DND-41 (cell line): ENCODE results near the gene ST7.

ENCODE experiments used
- ATAC-seq: fragments of 200-7000 bp; cut with Tn5 transposase; 3 replicates; pipeline ENCODE4 v1.9.1; 2021; ENCODE audit warnings: low read depth; ENCODE audit not compliant: insufficient read depth
- DNase-seq: peaks from one replicate; pipeline ENCODE4 v3.0.0-alpha.2; 2020
- H2AFZ ChIP-seq: 2 replicates; pipeline ENCODE4 v1.6.0; 2012; ENCODE audit warnings: low read depth, low read length
- H3K27ac ChIP-seq: 2 replicates; pipeline ENCODE4 v1.5.1; 2012; ENCODE audit warnings: low read length, inconsistent platforms
- H3K27me3 ChIP-seq: fragments of 200-600 bp; sonication (generic); 2 replicates; pipeline ENCODE4 v1.6.0; 2012; ENCODE audit warnings: low read length, mild to moderate bottlenecking, inconsistent platforms; ENCODE audit not compliant: insufficient read depth, poor library complexity
- H3K36me3 ChIP-seq: 2 replicates; pipeline ENCODE4 v1.5.1; 2012; ENCODE audit warnings: low read length, inconsistent platforms; ENCODE audit not compliant: insufficient read depth
- H3K4me1 ChIP-seq: 2 replicates; pipeline ENCODE4 v1.5.1; 2012; ENCODE audit warnings: mild to moderate bottlenecking, low read length; ENCODE audit not compliant: insufficient read depth
- H3K4me2 ChIP-seq: 2 replicates; pipeline ENCODE4 v1.6.0; 2012; ENCODE audit warnings: mild to moderate bottlenecking, moderate library complexity, low read length, inconsistent platforms; ENCODE audit not compliant: insufficient read depth
- H3K4me3 ChIP-seq, 2 experiments: fragments of 200-600 bp in 1 of 2; shearing (Covaris generic) in 1 of 2; 2 replicates each; pipeline ENCODE4 v1.5.1; 2012 to 2016; ENCODE audit warnings: inconsistent platforms in 2 of 2, low read length in 2 of 2, mild to moderate bottlenecking in 2 of 2, low read depth in 1 of 2, moderate library complexity in 1 of 2
- H3K79me2 ChIP-seq: 2 replicates; pipeline ENCODE4 v1.6.0; 2012; ENCODE audit warnings: low read length, inconsistent platforms; ENCODE audit not compliant: insufficient read depth
- H3K9ac ChIP-seq: 2 replicates; pipeline ENCODE4 v1.6.0; 2012; ENCODE audit warnings: low read depth, mild to moderate bottlenecking, inconsistent platforms, low read length, moderate library complexity
- H3K9me3 ChIP-seq: 2 replicates; pipeline ENCODE4 v1.5.1; 2012; ENCODE audit warnings: low read length, moderate library complexity, mild to moderate bottlenecking, inconsistent platforms; ENCODE audit not compliant: insufficient read depth, severe bottlenecking
- H4K20me1 ChIP-seq: 2 replicates; pipeline ENCODE4 v1.6.0; 2012; ENCODE audit warnings: low read length; ENCODE audit not compliant: insufficient read depth
- CTCF ChIP-seq: IDR thresholded peaks from 2 replicates; pipeline ENCODE4 v1.5.1; 2012; ENCODE audit warnings: borderline replicate concordance, low read length, moderate library complexity, mild to moderate bottlenecking; ENCODE audit not compliant: poor library complexity, severe bottlenecking; ENCODE audit errors: extremely low read depth
- EZH2 ChIP-seq: IDR thresholded peaks from 3 replicates; pipeline ENCODE4 v1.6.1; 2012; ENCODE audit warnings: borderline replicate concordance, low read depth, mild to moderate bottlenecking, moderate library complexity, low read length, inconsistent platforms; ENCODE audit not compliant: severe bottlenecking

The ST7 gene

DNA sequence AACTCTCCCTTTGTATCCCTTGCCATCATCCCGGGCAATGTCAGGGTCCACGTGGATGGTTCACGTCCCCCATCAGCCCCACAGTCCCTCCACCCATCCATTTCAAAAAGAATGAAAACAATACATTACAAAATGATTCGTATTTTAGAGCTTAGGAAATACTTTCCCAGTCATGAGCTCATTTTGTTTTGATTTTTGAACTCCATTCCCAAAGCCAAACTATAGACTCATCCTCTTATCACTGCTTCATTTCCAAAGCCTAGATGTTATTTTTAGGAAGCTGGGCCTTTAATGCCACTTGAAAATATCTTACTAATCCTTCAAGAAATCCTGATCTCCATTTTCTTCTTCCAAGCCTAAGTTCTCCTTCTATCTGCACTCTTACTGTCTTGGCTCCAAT is 297.5 kb downstream of the ST7 start:
- H3K9ac ChIP-seq = no peak overlapping the region
- ATAC-seq (no peak), DNase-seq (no peak)
- no peaks in the 10 kb centered on the region for H3K4me1 ChIP-seq
- TF ChIP-seq EZH2 (no peak), CTCF (no peak)
- no peaks in the 10 kb centered on the region for H3K79me2 ChIP-seq
- no peaks in the 10 kb centered on the region for H3K36me3 ChIP-seq
- H3K27me3 ChIP-seq = peaks cover 7% of the 10 kb centered on the region
- H3K4me3 ChIP-seq = no peak overlapping the region
- no peaks in the 10 kb centered on the region for H3K9me3 ChIP-seq
- H3K4me2 ChIP-seq = no peak overlapping the region
- no peak overlapping the region for H2AFZ ChIP-seq
- no peak overlapping the region for H3K27ac ChIP-seq
- no peaks in the 10 kb centered on the region for H4K20me1 ChIP-seq

DNA sequence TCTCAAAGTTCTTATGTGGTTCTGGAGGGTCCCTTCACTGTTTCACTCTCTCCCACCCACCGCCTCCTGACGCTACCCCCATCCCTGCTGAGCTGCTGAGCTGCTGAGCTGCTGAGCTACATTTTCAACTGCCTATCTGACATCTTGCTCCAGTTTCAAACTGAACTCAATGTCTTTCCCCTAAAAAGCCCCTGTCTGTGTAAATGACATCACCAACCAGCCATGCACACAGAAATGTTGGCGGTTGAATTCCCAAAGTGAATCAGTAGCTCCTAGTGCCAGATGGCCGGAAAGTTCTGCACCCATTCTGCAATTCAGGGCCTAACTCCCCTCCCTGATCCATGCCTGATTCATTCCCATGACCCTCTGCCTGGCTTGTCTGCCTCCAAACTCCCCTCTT is 298.4 kb downstream of the ST7 start:
- Histone ChIP-seq H3K27me3 (peaks cover 9% of the 10 kb centered on the region), H3K9ac (no peak overlapping the region), H3K79me2 (no peaks in the 10 kb centered on the region), H3K4me3 (no peak overlapping the region), H3K36me3 (no peaks in the 10 kb centered on the region), H3K4me1 (no peaks in the 10 kb centered on the region), H4K20me1 (no peaks in the 10 kb centered on the region), H2AFZ (no peak overlapping the region), H3K9me3 (no peaks in the 10 kb centered on the region), H3K27ac (no peak overlapping the region), H3K4me2 (no peak overlapping the region)
- no peak for DNase-seq
- no peak for ATAC-seq
- TF ChIP-seq CTCF (no peak), EZH2 (no peak)

DNA sequence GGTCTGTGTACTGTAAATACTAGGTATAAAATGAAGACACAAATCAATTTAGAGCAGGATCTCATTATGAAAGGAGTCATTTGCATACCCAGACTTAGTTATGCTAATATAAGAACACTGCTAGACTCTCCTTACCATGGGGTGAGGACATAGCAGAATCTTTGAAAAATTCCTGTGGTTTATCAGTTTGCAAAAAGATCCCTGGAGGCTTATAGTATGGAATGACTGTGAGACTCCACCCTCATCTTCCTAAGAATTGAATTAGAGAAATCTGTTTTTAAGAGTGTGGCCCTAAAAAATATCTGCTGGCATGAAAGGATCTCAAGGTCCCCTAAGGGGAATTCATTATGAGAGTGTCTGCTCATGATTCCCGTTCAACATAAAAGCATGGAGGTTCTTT is 306.3 kb downstream of the ST7 start:
- H3K27ac ChIP-seq = no peak overlapping the region
- no peaks in the 10 kb centered on the region for H3K36me3 ChIP-seq
- no peaks in the 10 kb centered on the region for H3K79me2 ChIP-seq
- no peak for ATAC-seq
- H3K9ac ChIP-seq = no peak overlapping the region
- no peak overlapping the region for H3K4me2 ChIP-seq
- DNase-seq = no peak
- H3K4me1 ChIP-seq = no peaks in the 10 kb centered on the region
- H3K9me3 ChIP-seq = no peaks in the 10 kb centered on the region
- H4K20me1 ChIP-seq = no peaks in the 10 kb centered on the region
- H3K4me3 ChIP-seq = no peak overlapping the region
- TF ChIP-seq CTCF (no peak), EZH2 (no peak)
- H2AFZ ChIP-seq = no peak overlapping the region
- H3K27me3 ChIP-seq = peaks cover 2% of the 10 kb centered on the region

DNA sequence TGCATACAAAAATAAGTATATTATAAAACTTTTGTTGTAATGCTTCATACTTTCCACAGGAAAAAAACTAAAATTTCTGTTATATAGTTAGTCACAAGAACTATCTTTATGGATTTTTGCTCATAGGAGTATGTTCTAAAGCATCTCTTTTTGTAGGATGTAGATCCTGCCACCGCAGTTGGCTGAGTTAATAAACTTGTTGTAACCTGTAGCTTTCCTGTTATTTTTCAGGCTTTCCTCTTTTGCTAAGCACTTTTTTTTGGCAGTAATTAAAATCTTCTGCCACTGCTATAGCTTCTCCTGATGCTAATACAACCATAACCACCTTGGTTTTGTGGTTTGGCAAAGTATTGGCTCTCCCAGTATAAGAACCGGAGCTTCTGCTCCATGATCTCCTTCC is 309.2 kb downstream of the ST7 start:
- no peak overlapping the region for H3K4me2 ChIP-seq
- H3K79me2 ChIP-seq = no peaks in the 10 kb centered on the region
- no peaks in the 10 kb centered on the region for H3K27me3 ChIP-seq
- no peaks in the 10 kb centered on the region for H4K20me1 ChIP-seq
- no peaks in the 10 kb centered on the region for H3K4me1 ChIP-seq
- TF ChIP-seq CTCF (no peak), EZH2 (no peak)
- no peak overlapping the region for H2AFZ ChIP-seq
- ATAC-seq (no peak), DNase-seq (no peak)
- no peak overlapping the region for H3K27ac ChIP-seq
- H3K9me3 ChIP-seq = no peaks in the 10 kb centered on the region
- no peaks in the 10 kb centered on the region for H3K36me3 ChIP-seq
- no peak overlapping the region for H3K9ac ChIP-seq
- no peak overlapping the region for H3K4me3 ChIP-seq
